ENCODE results near the gene MAEA.

DNA sequence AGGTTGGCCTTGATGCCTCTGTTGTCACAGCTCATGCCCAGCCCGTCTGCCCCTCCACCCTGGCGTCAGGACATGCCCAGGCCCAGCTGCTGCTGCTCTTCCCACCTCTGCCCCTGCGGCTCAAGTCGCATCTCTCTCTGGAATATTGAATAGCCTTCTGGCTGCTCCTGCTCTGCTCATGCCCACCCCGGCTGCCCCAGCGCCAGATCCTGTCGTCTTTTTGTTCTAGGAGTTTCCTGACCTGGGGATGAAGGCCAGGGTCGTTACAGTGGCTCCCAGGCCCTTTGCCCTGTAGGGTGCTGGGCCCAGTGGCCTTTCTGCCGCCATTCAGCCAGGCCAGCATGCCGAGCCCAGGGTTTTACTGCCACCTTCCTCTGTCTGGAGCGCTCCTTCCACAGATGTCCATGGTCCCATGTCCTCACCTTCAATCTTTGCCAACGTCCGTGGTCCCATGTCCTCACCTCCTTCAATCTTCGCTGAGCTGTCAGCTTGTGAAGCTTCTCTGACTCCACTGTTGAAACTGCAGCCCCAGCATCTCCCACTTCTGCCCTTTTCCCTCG is 9.7 kb downstream of the MAEA start:
- TF ChIP-seq, protein P1, sequence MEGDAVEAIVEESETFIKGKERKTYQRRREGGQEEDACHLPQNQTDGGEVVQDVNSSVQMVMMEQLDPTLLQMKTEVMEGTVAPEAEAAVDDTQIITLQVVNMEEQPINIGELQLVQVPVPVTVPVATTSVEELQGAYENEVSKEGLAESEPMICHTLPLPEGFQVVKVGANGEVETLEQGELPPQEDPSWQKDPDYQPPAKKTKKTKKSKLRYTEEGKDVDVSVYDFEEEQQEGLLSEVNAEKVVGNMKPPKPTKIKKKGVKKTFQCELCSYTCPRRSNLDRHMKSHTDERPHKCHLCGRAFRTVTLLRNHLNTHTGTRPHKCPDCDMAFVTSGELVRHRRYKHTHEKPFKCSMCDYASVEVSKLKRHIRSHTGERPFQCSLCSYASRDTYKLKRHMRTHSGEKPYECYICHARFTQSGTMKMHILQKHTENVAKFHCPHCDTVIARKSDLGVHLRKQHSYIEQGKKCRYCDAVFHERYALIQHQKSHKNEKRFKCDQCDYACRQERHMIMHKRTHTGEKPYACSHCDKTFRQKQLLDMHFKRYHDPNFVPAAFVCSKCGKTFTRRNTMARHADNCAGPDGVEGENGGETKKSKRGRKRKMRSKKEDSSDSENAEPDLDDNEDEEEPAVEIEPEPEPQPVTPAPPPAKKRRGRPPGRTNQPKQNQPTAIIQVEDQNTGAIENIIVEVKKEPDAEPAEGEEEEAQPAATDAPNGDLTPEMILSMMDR (conservative IDR thresholded peaks at IDR 0.05; ENCODE audit: low read length): no peak
- no peak for TF ChIP-seq EZH2phosphoT487 (IDR thresholded peaks at IDR 0.05; ENCODE audit: borderline replicate concordance)

All from Loucy (cell line).